HepG2 (cell line): ENCODE results near the gene TXNIP. TPM values are rescaled to one million over a fixed set of nuclear protein-coding genes. Genes with fewer than 3 reads are reported as not detected.

Experiments used
- ATF1 ChIP-seq: IDR thresholded peaks from 2 replicates; pipeline ENCODE4 v1.6.1; 2016; ENCODE audit warnings: mild to moderate bottlenecking, control low read depth
- ATF7-NPFF ChIP-seq: sonication (generic); formaldehyde crosslinking; IDR thresholded peaks from 2 replicates; pipeline ENCODE4 v1.8.1; 2023; ENCODE audit warnings: mild to moderate bottlenecking, low read depth, missing genetic modification reagents, moderate library complexity
- CEBPG ChIP-seq: IDR thresholded peaks from 2 replicates; pipeline ENCODE4 v1.6.1; 2016
- ERF ChIP-seq: IDR thresholded peaks from 2 replicates; pipeline ENCODE4 v1.6.1; 2018; ENCODE audit warnings: missing biosample characterization, missing genetic modification reagents
- GABPA ChIP-seq, 2 experiments: IDR thresholded peaks; 2 replicates each; pipeline ENCODE4 v1.6.1; 2011 to 2016; ENCODE audit warnings: low read depth in 2 of 2, low read length in 1 of 2, missing biosample characterization in 1 of 2, missing genetic modification characterization in 1 of 2
- HHEX ChIP-seq: IDR thresholded peaks from 2 replicates; pipeline ENCODE4 v1.6.1; 2016; ENCODE audit warnings: control low read depth
- MAZ ChIP-seq, 2 experiments: sonication (generic) in 1 of 2; formaldehyde crosslinking in 1 of 2; IDR thresholded peaks; 2 replicates each; pipeline versions ENCODE4 v1.5.0 to v1.6.1; 2012 to 2020; ENCODE audit warnings: low read depth in 2 of 2, mild to moderate bottlenecking in 2 of 2, borderline replicate concordance in 1 of 2, improper control_type of control experiment in 1 of 2, low read length in 1 of 2, missing genetic modification reagents in 1 of 2, moderate library complexity in 1 of 2
- REST ChIP-seq, 2 experiments: IDR thresholded peaks; 2 replicates each; pipeline ENCODE4 v1.6.1; 2011 to 2012; ENCODE audit warnings: low read length in 2 of 2, borderline replicate concordance in 1 of 2, low read depth in 1 of 2, mild to moderate bottlenecking in 1 of 2, moderate library complexity in 1 of 2
- SAFB2 ChIP-seq: sonication (generic); formaldehyde crosslinking; IDR thresholded peaks from 2 replicates; pipeline ENCODE4 v1.5.1; 2020; ENCODE audit warnings: missing genetic modification reagents, low read depth, mild to moderate bottlenecking, borderline replicate concordance
- WIZ ChIP-seq: sonication (generic); formaldehyde crosslinking; IDR thresholded peaks from 2 replicates; pipeline ENCODE4 v1.5.1; 2020; ENCODE audit warnings: mild to moderate bottlenecking, missing genetic modification reagents
- XBP1 ChIP-seq: sonication (generic); formaldehyde crosslinking; IDR thresholded peaks from 2 replicates; pipeline ENCODE4 v1.5.0; 2020; ENCODE audit warnings: missing genetic modification reagents
- YEATS4 ChIP-seq: sonication (generic); formaldehyde crosslinking; IDR thresholded peaks from 2 replicates; pipeline ENCODE4 v1.4.0; 2020; ENCODE audit warnings: missing genetic modification reagents, borderline replicate concordance
- ZBTB38 ChIP-seq: sonication (generic); formaldehyde crosslinking; IDR thresholded peaks from 2 replicates; pipeline ENCODE4 v1.5.1; 2020; ENCODE audit warnings: mild to moderate bottlenecking, missing genetic modification reagents
- ZNF335 ChIP-seq: sonication (generic); formaldehyde crosslinking; IDR thresholded peaks from 2 replicates; pipeline ENCODE4 v1.4.0; 2020; ENCODE audit warnings: missing genetic modification reagents
- ZNF44 ChIP-seq: sonication (generic); formaldehyde crosslinking; IDR thresholded peaks from 2 replicates; pipeline ENCODE4 v1.5.1; 2020; ENCODE audit warnings: mild to moderate bottlenecking, missing genetic modification reagents
- ZNF687 ChIP-seq: sonication (generic); formaldehyde crosslinking; IDR thresholded peaks from 2 replicates; pipeline ENCODE4 v1.5.1; 2020; ENCODE audit warnings: mild to moderate bottlenecking, missing genetic modification reagents, moderate library complexity
- ZNF691 ChIP-seq: sonication (generic); formaldehyde crosslinking; IDR thresholded peaks from 2 replicates; pipeline ENCODE4 v1.4.0; 2020; ENCODE audit warnings: missing genetic modification reagents, low read depth, mild to moderate bottlenecking, borderline replicate concordance
- ZSCAN30 ChIP-seq: sonication (generic); formaldehyde crosslinking; IDR thresholded peaks from 2 replicates; pipeline ENCODE4 v1.5.0; 2020; ENCODE audit warnings: mild to moderate bottlenecking, missing genetic modification reagents
- polyA plus RNA-seq, 8 experiments: library from polyadenylated mRNA; depleted of rRNA in 3 of 8; stranded (reverse) in 7 of 8; unstranded in 1 of 8; fragments of >200 nt; fragmentation: Illumina TruSeq in 4 of 8; extraction: Trizol in 4 of 8; gene quantifications; 2 replicates each; pipeline versions ENCODE4 v1.2.1 to v1.2.3, GENCODE V29; 2011 to 2016; ENCODE audit warnings: low read depth in 4 of 8, missing spikeins in 1 of 8, mixed read lengths in 1 of 8; ENCODE audit not compliant: insufficient read depth in 1 of 8
- total RNA-seq, 5 experiments: library from RNA; depleted of rRNA; stranded (reverse); fragments of >200 nt; fragmentation: Illumina TruSeq; extraction: Trizol; gene quantifications; 2 replicates each; pipeline ENCODE4 v1.2.3, GENCODE V29; 2016; ENCODE audit warnings: low read depth in 1 of 5

The TXNIP gene
- total and polyA plus RNA-seq, 2 of the 13 experiments (the other 11 are each of a cell fraction or from before 2014, with no cell fraction given): 24.4 to 237 TPM

GRCh38 chr1:145996433-145997015 lies at the start of gene TXNIP (continued):
- 0 out of 2 replicates have a peak, but pooled peaks have one; percentile 42 for TF ChIP-seq ZSCAN30
- no peak for TF ChIP-seq ATF7-NPFF (CRISPR knock-in tag)
- TF ChIP-seq ERF: peak; percentile 64; the same call in 1 of the 2 replicates
- TF ChIP-seq ZNF335: 0 out of 2 replicates have a peak, but pooled peaks have one; percentile 22
- TF ChIP-seq WIZ (CRISPR knock-in tag): no peak
- 0 out of 2 replicates have a peak, but pooled peaks have one; percentile 42 for TF ChIP-seq XBP1 (CRISPR knock-in tag)
- TF ChIP-seq YEATS4 (CRISPR knock-in tag): peak; percentile 89; the same call in 1 of the 2 replicates
- TF ChIP-seq MAZ (IDR thresholded peaks at IDR 0.05; ENCODE audit: borderline replicate concordance, low read depth, low read length): peak; percentile 85; the same call in 1 of the 2 replicates
- TF ChIP-seq MAZ (CRISPR knock-in tag; IDR thresholded peaks at IDR 0.05; ENCODE audit: low read depth): peak; percentile 99
- TF ChIP-seq ATF1 (CRISPR knock-in tag): peak; percentile 74; the same call in 1 of the 2 replicates
- TF ChIP-seq GABPA (IDR thresholded peaks at IDR 0.05; ENCODE audit: low read depth, low read length): no peak
- TF ChIP-seq GABPA (CRISPR knock-in tag; IDR thresholded peaks at IDR 0.05; ENCODE audit: low read depth): peak; percentile 63
- peak; percentile 95 for TF ChIP-seq ZNF687
- TF ChIP-seq REST (IDR thresholded peaks at IDR 0.05; ENCODE audit: borderline replicate concordance in 1 of 2, low read depth in 1 of 2, low read length in 2 of 2): peak in 1 of 2 experiments; percentile 74; a peak in 1 of 4 replicates
- TF ChIP-seq SAFB2 (CRISPR knock-in tag): peak; percentile 63; the same call in 1 of the 2 replicates
- TF ChIP-seq ZNF44 (CRISPR knock-in tag): peak; percentile 26; the same call in 1 of the 2 replicates
- peak; percentile 51 for TF ChIP-seq CEBPG (CRISPR knock-in tag)
- peak; percentile 55 for TF ChIP-seq ZBTB38
- peak; percentile 26; the same call in 1 of the 2 replicates for TF ChIP-seq HHEX (CRISPR knock-in tag)
- TF ChIP-seq ZNF691 (CRISPR knock-in tag): 0 out of 2 replicates have a peak, but pooled peaks have one; percentile 27
